Mesenchymal stem cell (in vitro differentiated cells and primary cell): ENCODE measurements around the gene ITGB2.

ENCODE experiments used
- DNase-seq: peaks from one replicate; pipeline ENCODE4 v3.0.0-alpha.2; 2013
- H2AFZ ChIP-seq: one replicate; pipeline ENCODE4 v1.6.1; 2013; ENCODE audit warnings: low read depth, mild to moderate bottlenecking, control low read depth, inconsistent platforms, low read length, moderate library complexity
- H2AK5ac ChIP-seq: 2 replicates; pipeline ENCODE4 v1.6.1; 2013; ENCODE audit warnings: low read length, moderate library complexity, mild to moderate bottlenecking, inconsistent platforms; ENCODE audit not compliant: severe bottlenecking
- H2BK120ac ChIP-seq: one replicate; pipeline ENCODE4 v1.6.1; 2013; ENCODE audit warnings: low read depth, mild to moderate bottlenecking, inconsistent platforms, low read length, moderate library complexity
- H2BK12ac ChIP-seq, 2 experiments: one replicate each; pipeline ENCODE4 v1.6.1; 2013; ENCODE audit warnings: inconsistent platforms in 2 of 2, low read length in 2 of 2, mild to moderate bottlenecking in 2 of 2, moderate library complexity in 2 of 2, control low read depth in 1 of 2
- H2BK15ac ChIP-seq: one replicate; pipeline ENCODE4 v1.6.1; 2013; ENCODE audit warnings: mild to moderate bottlenecking, low read depth, inconsistent platforms; ENCODE audit not compliant: poor library complexity, severe bottlenecking
- H2BK5ac ChIP-seq: 2 replicates; pipeline ENCODE4 v1.6.1; 2013; ENCODE audit warnings: low read depth, mild to moderate bottlenecking, low read length, control low read depth, inconsistent platforms; ENCODE audit not compliant: poor library complexity, severe bottlenecking
- H3K14ac ChIP-seq, 2 experiments: one replicate each; pipeline ENCODE4 v1.6.1; 2013; ENCODE audit warnings: inconsistent platforms in 2 of 2, low read length in 2 of 2, control low read depth in 1 of 2, mild to moderate bottlenecking in 1 of 2, moderate library complexity in 1 of 2
- H3K18ac ChIP-seq, 2 experiments: one replicate each; pipeline ENCODE4 v1.6.1; 2013; ENCODE audit warnings: inconsistent platforms in 2 of 2, low read length in 2 of 2, control low read depth in 1 of 2, low read depth in 1 of 2, mild to moderate bottlenecking in 1 of 2
- H3K23ac ChIP-seq, 2 experiments: one replicate each; pipeline ENCODE4 v1.6.1; 2013; ENCODE audit warnings: inconsistent platforms in 2 of 2, low read length in 2 of 2, mild to moderate bottlenecking in 2 of 2, moderate library complexity in 2 of 2, control low read depth in 1 of 2
- H3K27ac ChIP-seq: 2 replicates; pipeline ENCODE4 v1.5.1; 2013; ENCODE audit warnings: mild to moderate bottlenecking, moderate library complexity, low read length, control low read depth, inconsistent platforms; ENCODE audit not compliant: poor library complexity, severe bottlenecking
- H3K27me3 ChIP-seq, 2 experiments: 2 replicates each; pipeline versions ENCODE4 v1.6.1 to v1.7.0; 2013; ENCODE audit warnings: low read length in 2 of 2, mild to moderate bottlenecking in 2 of 2, moderate library complexity in 2 of 2, control low read depth in 1 of 2, inconsistent platforms in 1 of 2; ENCODE audit not compliant: control insufficient read depth in 1 of 2, insufficient read depth in 1 of 2
- H3K36me3 ChIP-seq, 2 experiments: 2 replicates each; pipeline versions ENCODE4 v1.6.1 to v1.7.0; 2013; ENCODE audit warnings: low read length in 2 of 2, control low read depth in 1 of 2, inconsistent platforms in 1 of 2, low read depth in 1 of 2, mild to moderate bottlenecking in 1 of 2; ENCODE audit not compliant: insufficient read depth in 2 of 2, control insufficient read depth in 1 of 2
- H3K4ac ChIP-seq, 2 experiments: one replicate each; pipeline ENCODE4 v1.6.1; 2013; ENCODE audit warnings: inconsistent platforms in 2 of 2, low read length in 2 of 2, mild to moderate bottlenecking in 2 of 2, moderate library complexity in 2 of 2, control low read depth in 1 of 2, low read depth in 1 of 2
- H3K4me1 ChIP-seq: 2 replicates; pipeline ENCODE4 v1.6.1; 2013; ENCODE audit warnings: low read depth, low read length, control low read depth; ENCODE audit not compliant: control insufficient read depth, insufficient read depth
- H3K4me2 ChIP-seq: 2 replicates; pipeline ENCODE4 v1.6.1; 2013; ENCODE audit warnings: low read length, mild to moderate bottlenecking, inconsistent platforms; ENCODE audit not compliant: poor library complexity, severe bottlenecking
- H3K4me3 ChIP-seq, 2 experiments: 2 replicates each; pipeline versions ENCODE4 v1.5.1 to v1.7.0; 2013; ENCODE audit warnings: low read length in 2 of 2, mild to moderate bottlenecking in 2 of 2, control low read depth in 1 of 2, low read depth in 1 of 2; ENCODE audit not compliant: insufficient read depth in 1 of 2
- H3K79me1 ChIP-seq: replicated peaks from 2 replicates; pipeline ENCODE4 v1.6.1; 2013; ENCODE audit warnings: mild to moderate bottlenecking, control low read depth, low read length, inconsistent platforms; ENCODE audit not compliant: poor library complexity, severe bottlenecking
- H3K9ac ChIP-seq: 2 replicates; pipeline ENCODE4 v1.7.0; 2013; ENCODE audit warnings: mild to moderate bottlenecking, low read length, moderate library complexity
- H3K9me3 ChIP-seq: 2 replicates; pipeline ENCODE4 v1.7.0; 2013; ENCODE audit warnings: mild to moderate bottlenecking, low read length; ENCODE audit not compliant: control insufficient read depth
- H4K8ac ChIP-seq: one replicate; pipeline ENCODE4 v1.6.1; 2013; ENCODE audit warnings: inconsistent platforms, mild to moderate bottlenecking, low read length, moderate library complexity
- H4K91ac ChIP-seq: one replicate; pipeline ENCODE4 v1.6.1; 2013; ENCODE audit warnings: mild to moderate bottlenecking, low read length, inconsistent platforms
- WGBS: methylation state at CpG from one replicate; pipeline ENCODE4 v1.1.7; 2013; ENCODE audit warnings: mixed read lengths; 5-methylcytosine and 5-hydroxymethylcytosine counted together

ITGB2 gene

DNA sequence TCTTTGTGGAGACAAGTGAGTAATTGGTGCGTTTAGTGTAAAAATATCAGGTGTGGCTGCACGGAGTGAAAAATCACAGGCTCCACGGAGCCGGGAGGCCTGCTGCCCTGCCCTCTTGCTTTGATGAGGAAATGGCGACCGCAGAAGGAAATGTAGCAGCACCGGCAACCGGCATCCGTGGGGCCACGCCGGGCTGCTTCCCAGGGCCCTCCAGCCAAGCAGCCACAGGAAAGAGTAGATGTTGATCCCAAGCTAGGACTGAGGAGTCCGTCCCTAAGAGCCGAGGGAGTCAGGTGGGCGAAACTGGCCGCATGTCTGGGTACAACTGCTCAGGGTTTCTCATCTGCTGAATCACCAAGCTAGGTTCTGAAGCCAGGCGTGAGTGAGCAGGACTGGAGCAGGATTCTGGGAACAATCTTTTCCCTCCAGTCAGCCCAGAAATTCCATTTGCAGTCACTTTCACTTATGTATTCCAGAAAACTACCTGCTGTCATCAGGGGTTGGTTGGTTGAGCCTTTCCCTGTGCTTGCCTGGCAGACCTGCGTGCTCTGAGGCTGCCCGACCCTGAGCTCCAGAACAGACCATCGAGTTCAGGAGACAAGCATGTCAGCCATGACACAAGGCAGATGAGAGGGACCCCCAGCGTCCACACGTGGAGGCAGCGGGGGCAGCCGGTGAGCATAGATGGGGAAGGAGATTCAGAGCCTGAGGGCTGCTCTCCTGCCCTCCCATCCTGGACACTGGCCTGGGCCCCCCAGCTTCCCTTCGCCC lies 5.8 kb upstream of the ITGB2 start:
- H3K23ac ChIP-seq, result no peak overlapping the region
- H2BK5ac ChIP-seq, result no peak overlapping the region
- H3K4me3 ChIP-seq, result no peak overlapping the region
- no peak overlapping the region for H4K91ac ChIP-seq
- peaks cover 29 to 75% of the 10 kb centered on the region in 2 experiments for H3K27me3 ChIP-seq
- peak overlapping the region; percentile 7 for H4K8ac ChIP-seq
- peaks cover 3% of the 10 kb centered on the region for H3K9me3 ChIP-seq
- peak overlapping the region in 1 of 2 experiments; percentile 72 for H3K18ac ChIP-seq
- H3K4ac ChIP-seq, result no peak overlapping the region
- no peak overlapping the region for H2AK5ac ChIP-seq
- peak overlapping the region; percentile 38 for H3K9ac ChIP-seq
- H2AFZ ChIP-seq, result no peak overlapping the region
- H3K79me1 ChIP-seq, result no peaks in the 10 kb centered on the region
- no peaks in the 10 kb centered on the region for H3K36me3 ChIP-seq
- no peak overlapping the region for H3K4me2 ChIP-seq
- H2BK12ac ChIP-seq, result peak overlapping the region in 1 of 2 experiments; percentile 42
- peak overlapping the region in 1 of 2 experiments; percentile 92 for H3K14ac ChIP-seq
- H2BK15ac ChIP-seq, result no peak overlapping the region
- H2BK120ac ChIP-seq, result no peak overlapping the region
- H3K4me1 ChIP-seq, result peaks cover 40% of the 10 kb centered on the region
- WGBS, result 72% methylated on average over 23 of the region's 24 CpGs
- DNase-seq, result no peak
- H3K27ac ChIP-seq, result no peak overlapping the region

- no peaks in the 10 kb centered on the region for H3K36me3 ChIP-seq
- no peaks in the 10 kb centered on the region for H3K79me1 ChIP-seq
- 96% methylated on average over 1 of the region's 1 CpG for WGBS
- no peak overlapping the region for H2AFZ ChIP-seq
- no peak overlapping the region for H3K14ac ChIP-seq
- no peak overlapping the region for H3K23ac ChIP-seq
- no peak for DNase-seq
- H2BK15ac ChIP-seq, result no peak overlapping the region
- H3K4me1 ChIP-seq, result peaks cover 33% of the 10 kb centered on the region
- H3K4ac ChIP-seq, result no peak overlapping the region
- H3K27me3 ChIP-seq, result peaks cover 29 to 75% of the 10 kb centered on the region in 2 experiments
- H3K4me3 ChIP-seq, result no peak overlapping the region
- H4K91ac ChIP-seq, result no peak overlapping the region
- peaks cover 3% of the 10 kb centered on the region for H3K9me3 ChIP-seq
- no peak overlapping the region for H3K18ac ChIP-seq
- H3K27ac ChIP-seq, result no peak overlapping the region
- no peak overlapping the region for H3K4me2 ChIP-seq
- H2AK5ac ChIP-seq, result no peak overlapping the region
- peak overlapping the region; percentile 48 for H3K9ac ChIP-seq
- no peak overlapping the region for H2BK12ac ChIP-seq
- no peak overlapping the region for H4K8ac ChIP-seq
- H2BK5ac ChIP-seq, result no peak overlapping the region
- no peak overlapping the region for H2BK120ac ChIP-seq
These were observed 4.7 kb upstream of the ITGB2 start for GRCh38 chr21:44925378-44925755.

- Histone ChIP-seq H3K14ac (no peak overlapping the region), H3K27ac (no peak overlapping the region)
These were observed 4.1 kb upstream of the ITGB2 start for GRCh38 chr21:44924606-44925377.

DNA sequence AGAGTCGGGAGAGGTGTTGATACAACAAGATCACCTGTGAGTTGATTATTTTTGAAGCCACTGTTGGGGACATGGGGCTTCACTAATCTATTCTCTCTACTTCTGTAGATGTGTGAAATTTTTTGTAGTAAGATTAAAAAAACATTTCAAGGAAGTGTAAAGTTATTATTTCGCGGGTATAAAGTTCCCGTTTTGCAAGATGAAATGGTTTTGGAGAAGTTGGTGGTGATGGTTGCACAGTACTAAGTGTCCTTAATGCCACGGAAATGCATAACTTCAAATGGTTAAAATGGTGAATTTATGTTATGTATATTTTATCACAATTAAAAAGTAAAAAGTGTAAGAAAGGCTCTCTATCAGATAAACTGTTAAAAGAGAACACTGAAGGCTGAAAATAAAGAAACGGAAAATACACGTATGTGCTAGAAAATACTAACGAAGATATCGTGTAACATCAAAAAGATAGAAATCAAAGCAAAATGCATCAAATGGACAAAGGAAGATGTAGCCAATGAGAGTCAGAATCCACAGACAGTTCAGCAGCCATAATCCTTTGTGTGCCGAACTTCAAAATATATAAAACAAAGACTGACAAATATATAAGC lies 2.9 kb upstream of the ITGB2 start:
- no peaks in the 10 kb centered on the region for H3K36me3 ChIP-seq
- DNase-seq, result no peak
- H3K4ac ChIP-seq, result no peak overlapping the region
- no peak overlapping the region for H2BK15ac ChIP-seq
- no peak overlapping the region for H3K27ac ChIP-seq
- H3K4me2 ChIP-seq, result no peak overlapping the region
- H3K4me1 ChIP-seq, result peaks cover 24% of the 10 kb centered on the region
- no peak overlapping the region for H2AK5ac ChIP-seq
- no peak overlapping the region for H2BK120ac ChIP-seq
- no peak overlapping the region for H3K9ac ChIP-seq
- H3K14ac ChIP-seq, result no peak overlapping the region
- H2BK12ac ChIP-seq, result no peak overlapping the region
- no peak overlapping the region for H2AFZ ChIP-seq
- no peaks in the 10 kb centered on the region for H3K79me1 ChIP-seq
- H3K27me3 ChIP-seq, result peaks cover 46 to 80% of the 10 kb centered on the region in 2 experiments
- H3K23ac ChIP-seq, result no peak overlapping the region
- no peak overlapping the region for H2BK5ac ChIP-seq
- no peak overlapping the region for H4K8ac ChIP-seq
- H3K9me3 ChIP-seq, result no peaks in the 10 kb centered on the region
- H4K91ac ChIP-seq, result no peak overlapping the region
- WGBS, result 96% methylated on average over 9 of the region's 10 CpGs
- H3K4me3 ChIP-seq, result no peak overlapping the region
- H3K18ac ChIP-seq, result no peak overlapping the region

More at GRCh38 chr21:44924606-44925377, 4.1 kb upstream of the ITGB2 start:
- no peaks in the 10 kb centered on the region for H3K36me3 ChIP-seq
- no peak overlapping the region for H2BK12ac ChIP-seq
- peaks cover 3% of the 10 kb centered on the region for H3K9me3 ChIP-seq
- no peak overlapping the region for H3K23ac ChIP-seq
- H2BK15ac ChIP-seq, result no peak overlapping the region
- peaks cover 30% of the 10 kb centered on the region for H3K4me1 ChIP-seq
- H3K27me3 ChIP-seq, result peaks cover 34 to 75% of the 10 kb centered on the region in 2 experiments
- H3K79me1 ChIP-seq, result no peaks in the 10 kb centered on the region
- H4K91ac ChIP-seq, result no peak overlapping the region
- DNase-seq, result peak; percentile 49
- H3K4me3 ChIP-seq, result no peak overlapping the region
- 88% methylated on average over 10 of the region's 10 CpGs for WGBS
- H3K9ac ChIP-seq, result peak overlapping the region; percentile 48
- no peak overlapping the region for H3K4me2 ChIP-seq
- H3K18ac ChIP-seq, result no peak overlapping the region
- H4K8ac ChIP-seq, result no peak overlapping the region
- H2BK120ac ChIP-seq, result no peak overlapping the region
- H2AFZ ChIP-seq, result no peak overlapping the region
- H2AK5ac ChIP-seq, result no peak overlapping the region
- H2BK5ac ChIP-seq, result no peak overlapping the region
- H3K4ac ChIP-seq, result no peak overlapping the region
